SKM-1 (cell line): Measurements from ENCODE around the gene DNASE1L1.

ENCODE experiments used
- DNase-seq: peaks from one replicate; lab custom pipeline; 2025; ENCODE audit not compliant: unreplicated experiment; lab: John Stamatoyannopoulos, UW

Gene DNASE1L1

DNA sequence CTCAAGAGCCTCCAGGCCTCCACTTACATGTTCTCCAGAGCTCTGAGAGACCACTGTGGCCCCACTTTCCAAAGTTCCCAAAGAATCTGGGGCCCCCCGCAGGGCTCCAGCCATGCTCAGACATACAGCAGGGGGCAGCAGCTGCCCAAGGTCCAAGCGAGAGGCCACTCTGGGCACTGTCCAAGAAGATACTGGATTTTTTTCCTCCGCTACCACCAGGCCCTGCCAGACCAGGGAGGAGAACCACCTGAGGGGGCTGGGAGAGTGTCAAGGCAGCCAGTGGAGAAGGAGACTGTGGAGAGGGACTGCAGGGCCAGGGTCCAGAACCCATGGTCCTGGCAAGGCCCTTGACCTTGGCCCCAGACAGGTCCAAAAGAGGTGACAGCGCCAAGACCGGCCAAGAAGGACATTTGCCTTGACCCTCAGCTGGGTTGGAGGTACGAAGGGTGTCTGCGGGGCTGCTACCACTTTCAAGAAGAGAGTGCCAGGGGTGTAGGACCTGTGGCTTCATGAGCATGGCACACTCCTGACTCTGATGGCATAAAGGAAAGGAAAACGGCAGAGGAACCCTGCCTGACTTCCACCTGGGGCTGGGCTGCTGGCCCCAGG, 24.7 kb downstream of the DNASE1L1 start:
- DNase-seq = no peak

DNA sequence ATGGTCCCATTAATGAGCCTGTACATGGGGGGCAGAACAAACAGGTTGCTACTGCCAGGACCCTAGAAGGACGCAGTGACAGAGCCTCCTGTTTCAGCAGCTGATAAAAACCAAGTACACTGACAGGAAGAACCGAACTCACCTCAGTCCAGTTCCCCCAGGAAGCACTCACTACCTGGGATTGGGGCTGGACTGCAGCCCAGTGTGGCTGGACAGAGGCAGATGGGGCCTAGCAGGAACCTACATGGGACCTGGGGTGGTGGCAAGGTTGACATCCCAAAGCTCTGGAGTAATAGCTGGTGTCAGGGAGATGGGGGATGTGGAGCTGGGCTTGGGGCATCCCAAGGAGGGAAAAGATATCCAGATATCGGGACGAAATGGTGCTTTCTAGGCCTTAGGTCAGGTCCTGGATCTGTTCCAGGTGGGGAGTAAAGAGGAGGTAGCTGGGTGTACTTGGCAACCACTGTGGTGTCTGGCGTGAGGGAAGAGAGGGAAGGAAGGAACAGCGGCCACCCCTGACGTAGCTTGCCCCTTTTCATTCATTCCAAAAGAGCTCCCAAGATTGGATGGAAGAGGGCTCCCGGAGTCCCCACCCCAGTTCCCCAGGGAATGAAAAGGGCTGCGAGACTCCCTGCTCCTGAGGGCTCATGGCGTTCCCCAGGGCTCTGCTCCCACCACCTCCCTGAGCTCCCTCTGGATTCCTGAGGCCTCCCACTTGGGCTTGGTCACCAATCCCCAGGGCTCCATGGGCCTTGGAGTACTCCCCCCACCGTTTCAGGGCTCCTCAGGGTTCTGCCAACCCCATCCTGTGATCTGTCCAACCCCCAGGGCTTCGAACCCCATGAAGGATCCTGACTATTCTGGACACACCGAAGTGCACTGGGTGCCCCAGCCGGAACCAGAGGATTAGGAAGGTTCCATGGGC, 25.4 kb downstream of the DNASE1L1 start:
- no peak for DNase-seq

DNA sequence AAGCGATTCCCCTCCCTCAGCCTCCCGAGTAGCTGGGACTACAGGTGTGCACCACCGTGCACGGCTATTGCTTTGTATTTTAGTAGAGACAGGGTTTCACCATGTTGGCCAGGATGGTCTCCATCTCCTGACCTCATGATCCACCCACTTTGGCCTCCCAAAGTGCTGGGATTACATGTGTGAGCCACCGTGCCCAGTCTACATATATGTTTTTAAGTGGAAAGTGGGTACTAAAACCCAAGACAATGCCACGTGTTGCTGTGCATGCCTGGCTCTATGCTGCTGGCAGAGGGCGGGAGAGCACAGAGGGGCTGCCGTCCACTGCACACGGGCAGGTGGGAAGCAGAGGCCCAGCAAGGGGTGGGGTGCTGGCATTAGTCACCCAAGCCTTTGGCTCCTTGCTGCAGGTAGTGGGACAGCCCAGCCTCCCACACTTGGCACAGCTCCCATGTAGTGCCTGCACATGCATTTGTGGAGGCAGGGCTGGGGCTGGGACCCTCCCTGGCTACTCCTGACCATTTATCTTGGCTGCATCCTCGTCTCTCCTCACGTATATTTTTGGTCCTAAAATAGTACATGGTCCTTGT, 26.5 kb downstream of the DNASE1L1 start:
- no peak for DNase-seq

DNA sequence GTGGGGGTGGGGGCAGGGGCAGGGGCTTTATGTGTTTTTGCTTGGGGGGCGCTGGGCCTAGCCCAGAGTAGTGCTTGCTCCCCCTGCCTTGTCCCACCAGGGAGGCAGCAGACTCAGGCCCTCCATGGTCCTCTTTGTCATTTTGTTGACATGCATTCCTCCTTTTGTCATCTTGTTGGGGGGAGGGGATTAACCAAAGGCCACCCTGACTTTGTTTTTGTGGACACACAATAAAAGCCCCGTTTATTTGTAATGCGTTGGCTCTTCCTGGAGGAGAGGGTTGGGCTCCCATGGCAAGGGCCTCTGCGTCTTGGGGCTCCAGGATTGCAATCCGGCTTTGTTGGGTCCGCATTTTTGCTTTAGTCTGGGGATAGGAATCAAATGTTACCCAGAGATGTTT, 27.8 kb downstream of the DNASE1L1 start:
- no peak for DNase-seq

DNA sequence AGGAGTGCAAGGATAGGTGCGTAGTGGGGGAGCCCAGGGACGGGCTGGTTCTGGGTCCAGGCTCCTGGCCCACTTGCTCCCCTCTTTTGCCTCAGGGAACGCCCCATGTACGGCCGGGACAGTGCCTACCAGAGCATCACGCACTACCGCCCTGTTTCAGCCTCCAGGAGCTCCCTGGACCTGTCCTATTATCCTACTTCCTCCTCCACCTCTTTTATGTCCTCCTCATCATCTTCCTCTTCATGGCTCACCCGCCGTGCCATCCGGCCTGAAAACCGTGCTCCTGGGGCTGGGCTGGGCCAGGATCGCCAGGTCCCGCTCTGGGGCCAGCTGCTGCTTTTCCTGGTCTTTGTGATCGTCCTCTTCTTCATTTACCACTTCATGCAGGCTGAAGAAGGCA, 28.3 kb downstream of the DNASE1L1 start:
- no peak for DNase-seq

DNA sequence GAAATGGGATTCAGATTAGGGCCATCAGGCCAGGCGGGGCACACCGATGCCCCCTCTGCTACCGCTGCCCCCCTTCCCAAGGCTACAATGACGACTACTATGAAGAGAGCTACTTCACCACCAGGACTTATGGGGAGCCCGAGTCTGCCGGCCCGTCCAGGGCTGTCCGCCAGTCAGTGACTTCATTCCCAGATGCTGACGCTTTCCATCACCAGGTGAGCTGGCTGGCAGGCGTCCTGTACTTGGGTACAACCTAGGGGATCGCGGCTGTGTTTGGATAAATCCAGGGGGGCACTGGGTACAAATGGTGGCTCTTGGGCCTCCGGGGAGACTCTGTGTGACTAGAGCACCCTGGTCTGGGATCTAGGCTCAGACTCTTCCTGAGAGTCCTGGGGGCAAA, 28.9 kb downstream of the DNASE1L1 start:
- no peak for DNase-seq

DNA sequence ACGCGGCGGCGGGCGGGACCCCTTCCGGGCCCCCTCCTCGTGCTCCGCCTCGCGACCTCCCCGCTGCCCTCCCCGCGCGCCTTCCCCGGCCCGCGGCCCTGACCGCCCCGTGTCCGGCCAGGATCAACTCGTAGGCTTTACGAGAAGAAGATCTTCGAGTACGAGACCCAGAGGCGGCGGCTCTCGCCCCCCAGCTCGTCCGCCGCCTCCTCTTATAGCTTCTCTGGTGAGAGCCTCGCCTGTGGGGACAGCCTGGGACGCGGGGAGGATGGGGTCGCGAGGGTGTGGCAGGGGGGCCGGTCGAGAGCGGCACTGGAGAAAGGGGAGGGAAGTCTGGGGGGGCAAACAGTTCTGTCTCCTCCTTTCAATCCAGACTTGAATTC, 29.5 kb downstream of the DNASE1L1 start:
- no peak for DNase-seq

DNA sequence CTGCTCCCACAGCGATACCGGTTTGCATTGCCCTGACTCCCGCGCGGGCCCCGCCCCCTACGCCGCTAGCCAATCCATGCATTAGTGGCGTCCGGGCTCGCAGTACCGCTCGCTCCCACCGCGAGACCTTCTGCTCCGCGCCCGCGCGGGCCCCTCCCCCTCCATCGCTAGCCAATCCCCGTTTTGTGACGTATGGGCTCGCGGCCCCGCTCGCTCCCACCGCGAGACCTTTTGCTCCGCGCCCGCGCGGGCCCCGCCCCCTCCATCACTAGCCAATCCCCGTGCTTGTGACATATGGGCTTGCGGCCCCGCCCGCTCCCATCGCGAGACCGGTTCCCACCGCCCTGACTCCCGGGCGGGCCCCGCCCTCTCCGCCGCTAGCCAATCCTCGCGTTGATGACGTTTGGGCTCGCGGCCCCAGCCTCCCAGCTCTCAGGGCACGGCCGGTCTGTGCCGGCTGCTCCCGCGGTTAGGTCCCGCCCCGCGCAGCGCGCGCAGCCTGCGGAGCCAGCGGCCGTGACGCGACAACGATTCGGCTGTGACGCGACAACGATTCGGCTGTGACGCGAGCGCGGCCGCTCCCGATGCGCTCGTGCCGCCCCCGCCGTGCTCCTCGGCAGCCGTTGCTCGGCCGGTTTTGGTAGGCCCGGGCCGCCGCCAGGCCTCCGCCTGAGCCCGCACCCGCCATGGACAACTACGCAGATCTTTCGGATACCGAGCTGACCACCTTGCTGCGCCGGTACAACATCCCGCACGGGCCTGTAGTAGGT, 30.1 kb downstream of the DNASE1L1 start, which contains the start of gene EMD:
EMD (plus strand) TSS at position 497 of the 770 bp plus-strand sequence; CDS start at position 687, 190 bp downstream.
- DNase-seq = peak; percentile 94

DNA sequence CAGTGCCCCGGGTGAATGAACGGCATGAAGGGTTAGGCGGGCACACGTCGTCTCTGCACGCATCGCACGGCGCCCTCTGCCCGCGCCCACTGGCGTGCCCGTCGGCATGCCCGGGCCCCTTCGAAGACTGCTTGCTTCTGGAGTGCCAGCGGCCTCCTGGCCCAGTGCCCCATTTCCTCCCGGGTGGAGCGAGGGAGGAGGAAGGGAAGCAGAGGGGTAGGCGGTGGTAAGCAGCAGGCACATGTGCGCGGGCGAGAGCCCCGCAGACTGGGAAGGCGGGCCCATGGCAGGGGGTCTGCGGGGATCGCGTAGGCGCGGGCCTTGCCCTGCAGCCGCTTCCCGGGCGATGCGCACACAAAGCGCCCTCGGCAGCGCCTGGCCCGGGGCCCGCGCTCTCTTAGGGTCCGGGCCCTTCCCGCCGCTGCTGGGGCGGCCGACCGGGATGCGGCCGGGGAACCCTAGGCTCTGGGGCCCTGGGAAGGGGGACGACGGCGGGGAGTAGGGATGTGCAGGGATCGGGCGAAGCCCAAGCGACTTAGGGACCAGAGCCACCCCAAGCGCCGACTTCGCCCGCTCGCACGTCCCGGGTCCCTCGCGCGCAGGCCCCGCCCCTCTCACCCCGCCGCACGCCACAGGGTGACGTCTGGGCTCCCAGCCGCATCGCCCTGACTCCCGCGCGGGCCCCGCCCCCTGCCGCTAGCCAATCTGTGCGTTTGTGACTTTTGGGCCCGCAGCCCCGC, 30.8 kb downstream of the DNASE1L1 start:
- no peak for DNase-seq

DNA sequence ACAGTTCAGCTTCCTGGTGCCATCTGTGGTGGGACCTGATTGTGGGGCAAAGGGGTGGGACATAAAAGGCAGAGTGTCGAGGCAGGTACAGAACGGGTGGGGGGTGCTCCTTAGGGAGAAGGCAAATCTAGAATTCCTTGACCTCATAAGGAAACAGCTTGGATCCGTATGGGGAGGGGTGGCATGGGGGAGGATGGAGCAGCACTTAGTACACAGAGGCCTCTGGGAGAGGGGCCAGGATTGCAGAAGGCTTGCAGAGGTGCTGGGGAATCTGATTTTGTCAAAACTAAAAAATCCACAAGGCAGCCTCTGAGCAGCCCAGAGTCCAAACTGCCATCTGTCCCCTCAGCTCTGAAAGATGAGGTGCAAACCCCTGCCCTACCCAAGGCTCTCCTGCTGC, 32.3 kb downstream of the DNASE1L1 start:
- no peak for DNase-seq

DNA sequence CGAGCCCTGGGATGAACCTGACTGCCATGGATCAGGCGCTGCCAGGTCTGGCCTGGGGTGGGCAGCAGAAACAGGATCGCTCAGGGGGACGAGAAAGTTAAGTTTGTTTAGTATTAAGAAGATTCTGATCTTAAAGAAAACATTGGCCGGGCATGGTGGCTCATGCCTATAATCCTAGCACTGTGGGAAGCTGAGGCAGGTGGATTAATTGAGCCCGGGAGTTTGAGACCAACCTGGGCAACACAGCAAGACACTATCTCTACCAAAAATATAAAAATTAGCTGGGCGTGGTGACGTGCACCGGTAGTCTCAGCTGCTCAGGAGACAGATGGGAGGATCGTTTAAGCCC, 33.9 kb downstream of the DNASE1L1 start:
- DNase-seq = no peak

DNA sequence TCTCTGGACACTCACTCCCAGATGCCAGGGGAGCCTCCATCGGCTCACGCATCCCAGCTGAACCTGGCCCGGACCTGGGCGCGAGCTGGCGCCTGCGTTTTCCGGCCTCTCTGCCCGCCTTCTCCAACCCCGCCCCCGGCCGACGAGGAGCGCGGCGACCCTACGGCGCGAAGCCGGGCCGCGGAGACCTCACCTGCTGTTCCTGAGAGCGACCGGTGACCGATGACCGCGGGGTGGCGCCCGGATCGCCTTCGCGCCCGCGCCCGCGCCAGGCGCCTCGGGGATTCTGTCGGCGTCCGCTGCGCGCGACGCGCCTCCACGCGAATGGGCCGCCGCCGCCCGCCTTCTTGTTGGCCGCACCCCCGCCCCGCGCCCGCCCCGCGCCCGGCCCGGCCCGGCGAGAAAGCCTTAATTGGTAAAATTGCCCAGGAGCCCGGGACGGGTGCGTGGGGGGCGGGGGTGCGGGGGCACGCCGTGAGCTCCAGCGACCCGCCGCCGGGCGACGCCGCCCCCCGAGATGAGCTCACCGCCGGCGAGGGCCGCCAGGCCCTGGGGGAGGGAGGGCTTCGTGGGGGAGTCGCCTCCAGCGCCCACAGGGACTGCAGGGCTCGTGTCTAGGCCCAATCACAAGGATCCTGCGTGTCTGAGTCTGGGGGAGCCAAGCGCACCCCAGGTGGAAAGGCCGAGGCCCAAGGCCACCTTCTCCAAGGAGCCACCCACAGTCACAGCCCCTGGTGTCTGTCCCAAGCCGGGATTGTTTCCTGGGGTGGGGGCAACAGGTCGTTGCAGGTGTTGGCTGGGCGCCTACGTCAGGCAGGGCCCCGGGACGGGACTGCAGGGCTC, 34.5 kb downstream of the DNASE1L1 start, which contains the start of gene FLNA:
FLNA (minus strand) TSS at position 322 of the 843 bp plus-strand sequence. CDS start 3,389 bp downstream, outside the sequence.
- no peak for DNase-seq

DNA sequence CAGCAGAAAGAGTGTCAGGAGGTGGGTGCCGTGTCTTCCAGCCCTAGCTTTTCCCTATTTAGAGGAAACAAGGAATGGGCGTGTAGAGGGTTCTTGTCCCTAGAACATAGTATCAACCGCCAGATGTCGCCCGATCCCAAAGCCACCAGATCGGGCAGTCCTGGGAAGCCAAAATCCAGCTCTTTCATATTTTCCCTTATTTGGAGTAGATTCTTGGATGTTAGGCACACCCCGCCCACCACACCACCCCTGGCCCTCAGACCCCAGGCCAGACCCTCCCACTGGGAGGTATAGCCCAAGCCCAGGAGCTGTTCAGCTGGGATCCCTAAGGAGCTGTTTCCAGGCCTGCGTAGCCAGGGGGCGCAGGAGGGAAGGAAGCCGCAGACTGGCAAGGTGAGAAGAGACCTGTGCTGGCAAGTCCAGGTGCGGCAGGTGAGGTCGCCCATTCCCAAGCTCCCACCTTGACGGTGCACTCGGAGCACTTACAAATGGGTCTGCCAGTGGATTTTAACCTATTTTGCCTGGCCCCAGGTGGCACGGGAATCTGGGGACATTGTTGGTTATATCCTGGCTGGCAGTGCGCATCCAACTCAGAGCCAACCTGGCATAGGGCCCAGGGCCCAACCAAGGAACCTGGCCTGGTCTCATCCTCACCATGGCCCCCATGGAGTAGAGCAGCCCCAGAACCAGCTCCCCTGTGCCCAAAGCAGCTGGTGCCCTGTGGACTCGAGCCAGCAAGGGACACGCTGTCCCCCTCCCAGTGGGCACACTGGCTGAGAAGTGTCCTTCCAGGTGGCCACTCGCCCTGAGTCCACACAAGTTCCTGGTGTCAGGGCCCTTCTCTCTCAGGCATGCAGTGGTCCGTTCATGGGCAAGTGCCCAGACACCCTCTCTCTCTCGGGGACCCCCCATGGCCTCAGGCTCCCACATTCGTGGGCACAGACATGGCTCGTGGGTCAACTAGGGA, 35.4 kb downstream of the DNASE1L1 start:
- DNase-seq = no peak

DNA sequence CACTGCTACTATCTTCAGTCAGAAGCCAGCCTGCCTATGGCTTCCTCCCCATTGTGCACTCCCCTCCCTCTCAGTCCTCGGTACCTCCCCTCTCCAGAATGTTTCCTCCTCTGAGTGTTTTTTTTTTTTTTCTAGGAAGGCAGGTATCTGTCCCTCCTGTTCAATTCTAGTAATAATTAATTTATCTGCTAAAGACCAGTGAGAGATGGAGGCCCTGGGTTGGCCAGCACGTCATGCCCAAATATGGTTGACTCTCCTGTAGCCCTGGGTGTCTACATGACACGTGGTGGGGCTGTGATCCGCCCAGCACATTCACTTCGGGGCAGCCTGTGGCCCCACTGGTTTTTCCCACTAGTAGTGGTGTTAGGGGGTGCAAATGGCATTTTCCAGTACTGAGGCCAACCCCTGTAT, 36.4 kb downstream of the DNASE1L1 start:
- no peak for DNase-seq

DNA sequence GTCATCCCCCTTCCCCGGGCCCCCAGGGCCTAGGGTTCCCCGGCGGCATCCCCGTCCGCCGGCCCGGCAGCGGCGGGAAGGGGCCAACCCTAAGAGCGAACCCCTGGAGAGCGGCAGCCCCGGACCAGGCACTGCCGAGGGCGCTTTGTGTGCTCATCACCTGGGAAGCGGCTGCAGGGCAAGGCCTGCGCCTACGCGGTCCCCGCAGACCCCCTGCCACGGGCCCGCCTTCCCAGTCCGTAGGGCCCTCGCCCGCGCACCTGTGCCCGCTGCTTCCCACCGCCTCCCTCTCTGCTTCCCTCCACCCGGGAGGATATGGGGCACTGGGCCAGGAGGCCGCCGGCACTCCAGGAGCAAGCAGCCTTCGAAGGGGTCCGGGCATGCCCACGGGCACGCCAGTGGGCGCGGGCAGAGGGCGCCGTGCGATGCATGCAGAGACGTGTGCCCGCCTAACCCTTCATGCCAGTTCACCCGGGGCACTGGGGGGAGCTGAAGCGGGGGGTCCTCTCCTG, 37.2 kb downstream of the DNASE1L1 start:
- no peak for DNase-seq

DNA sequence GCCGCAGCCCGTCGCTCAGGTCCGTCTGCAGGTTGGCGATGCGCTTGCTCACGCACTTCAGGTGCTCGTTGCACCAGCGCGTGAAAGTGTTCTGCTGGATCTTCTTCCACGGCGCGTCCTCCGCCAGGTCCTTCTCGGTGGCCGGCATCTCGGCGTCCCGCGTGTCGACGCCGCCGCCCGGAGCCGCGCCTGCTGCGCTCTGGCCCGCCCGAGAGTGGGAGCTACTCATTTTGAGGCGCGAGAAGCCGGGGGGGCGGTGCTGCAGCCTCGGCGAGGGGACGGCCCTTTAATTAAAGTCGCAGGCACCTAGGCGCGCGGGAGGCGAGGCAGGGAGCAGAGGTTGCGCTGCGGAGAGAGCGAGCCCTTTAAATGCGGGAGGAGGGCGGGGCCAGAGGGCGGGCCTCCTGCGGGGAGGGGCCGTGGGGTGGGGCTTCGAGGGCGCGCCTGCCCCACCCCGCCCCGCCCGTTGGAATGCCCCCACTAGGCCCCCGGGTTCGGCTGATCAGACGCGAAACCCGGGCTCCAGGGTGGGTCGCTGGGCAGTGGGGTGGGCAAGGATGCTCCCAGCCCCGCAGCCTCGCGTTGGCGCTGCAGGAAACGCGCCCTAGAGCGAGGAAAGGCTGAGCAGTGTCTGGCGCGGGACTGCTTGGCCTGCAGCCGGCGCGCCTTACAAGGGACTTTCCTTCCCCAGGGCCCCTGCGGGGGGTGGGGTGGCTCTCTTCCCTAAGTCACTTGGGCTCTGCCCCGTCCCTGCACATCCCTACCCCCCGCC, 37.9 kb downstream of the DNASE1L1 start:
- DNase-seq = peak; percentile 63

DNA sequence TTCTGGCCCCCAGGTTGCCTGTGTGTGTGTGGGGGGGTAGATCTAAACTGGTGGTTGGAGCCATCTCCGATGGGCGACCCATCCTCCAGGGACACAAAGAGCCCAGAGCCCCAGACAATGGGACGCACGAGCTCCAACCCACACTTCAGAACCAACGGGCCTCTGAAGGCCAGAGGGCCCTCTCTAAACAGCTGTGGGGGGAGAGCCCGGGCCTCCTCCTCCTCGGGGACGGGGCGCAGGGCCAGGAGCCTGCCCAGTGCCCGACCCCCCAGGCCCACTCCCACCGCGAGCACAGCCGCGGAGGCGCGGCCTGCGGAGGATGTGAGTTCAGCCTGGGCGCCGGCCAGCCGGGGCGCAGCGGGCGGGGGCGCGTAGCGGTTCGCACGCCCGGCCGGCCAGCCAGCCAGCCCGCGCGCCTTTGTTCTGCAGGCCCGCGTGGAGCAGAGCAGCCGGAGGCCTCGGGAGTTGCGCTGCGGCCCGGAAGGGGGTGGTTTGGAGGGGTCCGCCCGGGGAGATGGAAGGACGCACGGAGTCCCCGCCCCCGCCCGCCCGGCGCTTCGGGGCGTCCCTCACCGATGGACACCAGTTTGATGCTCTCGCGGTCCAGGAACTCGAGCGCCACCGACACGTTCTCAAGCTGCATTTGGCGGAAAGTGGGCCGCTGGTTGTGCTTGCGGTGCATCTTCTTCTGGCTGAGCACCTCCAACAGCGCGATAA, 38.6 kb downstream of the DNASE1L1 start:
- no peak for DNase-seq
